Cardiac fibroblast (primary cell): Measurements from ENCODE around the gene AXIN2.
"Not testable (repeated sequence)": the region's sequence is repeated elsewhere in the genome, so short reads cannot be mapped to it uniquely, and the experiment has no call there.

Source experiments
- DNase-seq, 2 donors: peaks; one replicate each; pipeline versions ENCODE4 v3.0.0 to v3.0.0-alpha.2; 2010; ENCODE audit warnings: low read depth in 2 of 2
- H3K4me3 ChIP-seq, 2 donors: replicated peaks in 1 of 2; 1 replicate in 1 of 2; 2 replicates in 1 of 2; pipeline ENCODE4 v1.5.1; 2011; ENCODE audit warnings: low read depth in 2 of 2, low read length in 2 of 2, mild to moderate bottlenecking in 2 of 2, moderate library complexity in 1 of 2
- CTCF ChIP-seq: IDR thresholded peaks from one replicate; pipeline ENCODE4 v1.5.1; 2011; ENCODE audit warnings: low read depth, mild to moderate bottlenecking, low read length, inconsistent platforms

AXIN2 gene

GRCh38 chr17:65487990-65488389, 73.5 kb downstream of the AXIN2 start:
- TF ChIP-seq CTCF = no peak
- DNase-seq = no peak
- H3K4me3 ChIP-seq = no peak overlapping the region

- TF ChIP-seq CTCF = no peak
- no peak overlapping the region for H3K4me3 ChIP-seq
- DNase-seq = no peak
Observed at GRCh38 chr17:65487161-65487560, 74.3 kb downstream of the AXIN2 start.

- peak; percentile 85 to 93 for DNase-seq
- TF ChIP-seq CTCF = no peak
- no peak overlapping the region for H3K4me3 ChIP-seq
Observed at GRCh38 chr17:65485388-65486299, 75.8 kb downstream of the AXIN2 start.

- not testable (repeated sequence) for DNase-seq, H3K4me3 ChIP-seq
Observed at GRCh38 chr17:65484405-65484804, 77.0 kb downstream of the AXIN2 start.

- no peak for TF ChIP-seq CTCF
- no peak for DNase-seq
- H3K4me3 ChIP-seq = no peak overlapping the region
Observed at GRCh38 chr17:65483438-65483837, 78.0 kb downstream of the AXIN2 start.

- no peak overlapping the region for H3K4me3 ChIP-seq
- DNase-seq = no peak
- no peak for TF ChIP-seq CTCF
Observed at GRCh38 chr17:65482201-65482600, 79.2 kb downstream of the AXIN2 start.

GRCh38 chr17:65479282-65479681, 82.2 kb downstream of the AXIN2 start:
- no peak for TF ChIP-seq CTCF

More at GRCh38 chr17:65479282-65479681, 82.2 kb downstream of the AXIN2 start:
- no peak for DNase-seq
- no peak overlapping the region for H3K4me3 ChIP-seq
